Measurements from ENCODE around the gene TLK2. TPM values are rescaled to one million over a fixed set of nuclear protein-coding genes. Genes with fewer than 3 reads are reported as not detected.
A peak's percentile ranks its signal among the peaks of the same experiment; 100 is the strongest.

TLK2 gene
- total and polyA plus RNA-seq, 9 donors, result 23.4 to 50.2 (median 35.7) TPM

DNA sequence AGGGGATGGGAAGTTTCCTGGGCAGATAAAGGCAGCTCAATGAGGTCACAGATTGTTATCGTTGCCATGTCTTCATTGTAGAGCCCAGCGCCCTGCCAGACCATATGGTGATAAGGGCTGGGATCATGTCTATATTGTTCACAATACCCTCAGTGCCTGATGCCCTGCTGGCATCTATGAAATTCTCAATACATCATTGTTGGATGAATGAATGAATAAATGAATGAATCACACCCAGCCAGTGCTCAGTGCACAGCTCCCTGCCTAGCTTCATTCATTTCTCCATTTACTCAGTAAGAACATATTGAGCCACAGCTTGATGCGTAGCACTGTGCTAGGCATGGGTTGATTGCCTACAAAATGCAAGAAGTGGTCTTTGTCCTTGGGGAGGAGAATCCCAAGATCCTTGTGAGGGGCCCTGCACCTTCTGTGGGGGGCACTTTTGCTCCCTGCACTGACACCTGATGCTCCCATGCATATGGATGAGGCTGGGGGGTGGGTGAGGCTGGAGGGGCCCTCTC is 178.6 kb downstream of the TLK2 start:
- Histone ChIP-seq H3K36me3 (no peaks in the 10 kb centered on the region), H3K9me3 (no peaks in the 10 kb centered on the region), H3K4me1 (ENCODE audit: insufficient read depth) (peaks cover 27% of the 10 kb centered on the region), H3K27ac (no peak overlapping the region), H3K4me3 (no peak overlapping the region), H3K27me3 (no peaks in the 10 kb centered on the region)
- 89 to 100% (median 91%) methylated on average over 3 of the region's 3 CpGs for WGBS, 3 donors
- intact Hi-C loops (cut with DNase I), result no loop called here
- TF ChIP-seq, protein P1, sequence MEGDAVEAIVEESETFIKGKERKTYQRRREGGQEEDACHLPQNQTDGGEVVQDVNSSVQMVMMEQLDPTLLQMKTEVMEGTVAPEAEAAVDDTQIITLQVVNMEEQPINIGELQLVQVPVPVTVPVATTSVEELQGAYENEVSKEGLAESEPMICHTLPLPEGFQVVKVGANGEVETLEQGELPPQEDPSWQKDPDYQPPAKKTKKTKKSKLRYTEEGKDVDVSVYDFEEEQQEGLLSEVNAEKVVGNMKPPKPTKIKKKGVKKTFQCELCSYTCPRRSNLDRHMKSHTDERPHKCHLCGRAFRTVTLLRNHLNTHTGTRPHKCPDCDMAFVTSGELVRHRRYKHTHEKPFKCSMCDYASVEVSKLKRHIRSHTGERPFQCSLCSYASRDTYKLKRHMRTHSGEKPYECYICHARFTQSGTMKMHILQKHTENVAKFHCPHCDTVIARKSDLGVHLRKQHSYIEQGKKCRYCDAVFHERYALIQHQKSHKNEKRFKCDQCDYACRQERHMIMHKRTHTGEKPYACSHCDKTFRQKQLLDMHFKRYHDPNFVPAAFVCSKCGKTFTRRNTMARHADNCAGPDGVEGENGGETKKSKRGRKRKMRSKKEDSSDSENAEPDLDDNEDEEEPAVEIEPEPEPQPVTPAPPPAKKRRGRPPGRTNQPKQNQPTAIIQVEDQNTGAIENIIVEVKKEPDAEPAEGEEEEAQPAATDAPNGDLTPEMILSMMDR (IDR thresholded peaks at IDR 0.05), result no peak
- no peak for TF ChIP-seq EP300 (IDR thresholded peaks at IDR 0.05)
- no peak for TF ChIP-seq POLR2A (IDR thresholded peaks at IDR 0.05)
- DNase-seq, result peak in 1 of 5 donors; percentile 1

DNA sequence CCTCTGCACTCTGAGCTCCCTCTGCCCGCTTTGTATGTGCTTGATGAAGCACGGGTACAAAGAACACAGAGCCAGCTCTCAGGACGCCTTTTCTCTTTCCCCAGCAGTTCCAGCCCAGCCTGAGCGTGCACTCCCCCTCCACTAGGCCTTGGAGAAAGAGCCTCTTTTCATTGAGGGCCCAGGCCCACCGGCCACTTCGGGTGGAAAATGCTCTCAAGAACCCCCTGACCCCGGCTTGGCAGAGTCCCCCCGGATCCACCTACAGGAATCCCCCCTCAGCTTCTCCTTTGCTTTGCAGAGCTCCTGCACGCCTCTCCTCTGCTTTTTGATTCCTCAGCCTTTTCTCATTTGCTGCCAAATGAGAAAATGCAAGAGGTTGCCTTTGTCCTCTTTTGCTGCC is 179.1 kb downstream of the TLK2 start:
- no peak overlapping the region for H3K27ac ChIP-seq
- TF ChIP-seq, protein P1 (IDR thresholded peaks at IDR 0.05), result no peak
- TF ChIP-seq EP300 (IDR thresholded peaks at IDR 0.05) (no peak), POLR2A (IDR thresholded peaks at IDR 0.05) (no peak)
- no peaks in the 10 kb centered on the region for H3K36me3 ChIP-seq
- H3K27me3 ChIP-seq, result no peaks in the 10 kb centered on the region
- H3K4me3 ChIP-seq, result no peak overlapping the region
- H3K9me3 ChIP-seq, result no peaks in the 10 kb centered on the region
- DNase-seq, result peak in 2 of 5 donors; percentile 31 to 50
- peaks cover 24% of the 10 kb centered on the region for H3K4me1 ChIP-seq (ENCODE audit: insufficient read depth)
- WGBS, 3 donors, result 32 to 39% (median 35%) methylated on average over 9 of the region's 9 CpGs
- intact Hi-C loops (cut with DNase I), result no loop called here

DNA sequence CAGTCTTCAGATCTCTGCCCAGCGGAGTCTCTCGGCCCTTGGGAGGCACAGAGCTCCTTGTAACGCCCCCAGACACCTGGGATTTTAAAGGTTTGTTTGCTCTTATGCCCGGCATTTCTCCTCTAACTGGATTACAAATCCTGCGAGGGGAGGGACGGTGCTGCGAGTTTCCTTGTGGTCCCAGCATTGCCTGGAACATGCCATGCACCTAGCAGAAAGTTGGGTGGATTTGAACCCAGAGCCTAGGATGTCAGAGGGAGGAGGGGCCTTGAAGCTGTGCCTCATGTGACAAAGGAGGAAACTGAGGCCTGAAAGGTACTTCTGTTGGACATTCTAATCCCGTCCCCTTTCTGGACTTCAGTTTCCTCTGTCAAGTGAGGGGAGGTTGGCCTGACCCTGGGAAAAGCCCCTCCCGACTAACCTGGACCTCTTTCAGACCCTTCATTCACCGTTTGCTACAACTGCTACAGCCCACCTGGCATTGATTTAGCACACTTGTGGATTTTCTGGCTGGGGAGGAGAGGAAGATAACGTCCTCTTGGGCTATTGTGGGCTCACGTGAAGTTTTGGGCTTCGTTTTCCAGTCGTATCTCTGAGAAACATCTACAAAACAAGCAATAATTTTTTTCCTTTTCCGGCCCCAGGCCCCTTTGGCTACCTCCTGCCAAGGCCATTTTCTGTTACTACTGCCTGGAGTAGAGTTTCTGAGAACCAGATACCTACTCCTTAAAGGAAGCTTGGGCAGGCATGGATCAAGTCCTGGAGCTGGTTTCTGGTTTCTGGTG is 179.7 kb downstream of the TLK2 start:
- WGBS, 3 donors, result 34 to 43% (median 37%) methylated on average over 15 of the region's 15 CpGs
- Histone ChIP-seq H3K9me3 (no peaks in the 10 kb centered on the region), H3K4me3 (no peak overlapping the region), H3K27ac (no peak overlapping the region), H3K4me1 (ENCODE audit: insufficient read depth) (peaks cover 24% of the 10 kb centered on the region), H3K36me3 (no peaks in the 10 kb centered on the region), H3K27me3 (no peaks in the 10 kb centered on the region)
- DNase-seq, result peak in 1 of 5 donors; percentile 28
- TF ChIP-seq EP300 (IDR thresholded peaks at IDR 0.05), result no peak
- TF ChIP-seq POLR2A (IDR thresholded peaks at IDR 0.05), result no peak
- TF ChIP-seq, protein P1 (IDR thresholded peaks at IDR 0.05), result no peak
- intact Hi-C loops (cut with DNase I), result no loop called here

DNA sequence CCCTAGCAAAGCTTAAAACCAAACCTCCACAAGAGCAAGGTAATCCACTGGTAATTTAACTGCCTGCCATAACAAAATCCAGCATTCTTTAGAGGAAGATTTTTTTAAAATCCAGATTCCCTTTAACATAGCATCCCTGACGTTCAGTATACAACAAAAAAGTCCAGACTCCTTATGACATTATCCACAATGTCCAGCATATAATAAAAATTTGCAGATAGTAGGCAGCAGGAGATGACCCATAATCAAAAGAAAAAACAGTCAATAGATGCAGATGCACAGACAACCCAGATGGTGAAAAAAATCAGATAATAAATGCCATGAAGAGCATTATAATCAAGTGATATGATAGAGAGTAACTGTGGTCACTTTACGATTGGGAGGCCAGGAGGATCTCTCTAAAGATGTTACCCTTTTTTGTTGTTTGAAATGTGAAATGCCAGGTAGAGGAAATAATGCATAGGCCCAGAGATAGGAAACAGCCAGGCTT is 182.0 kb downstream of the TLK2 start:
- TF ChIP-seq POLR2A (IDR thresholded peaks at IDR 0.05), result no peak
- Histone ChIP-seq H3K36me3 (no peaks in the 10 kb centered on the region), H3K4me3 (no peak overlapping the region), H3K27me3 (no peaks in the 10 kb centered on the region), H3K9me3 (no peaks in the 10 kb centered on the region), H3K27ac (no peak overlapping the region), H3K4me1 (ENCODE audit: insufficient read depth) (peaks cover 10% of the 10 kb centered on the region)
- intact Hi-C loops (cut with DNase I), result no loop called here
- WGBS, 3 donors, result 95 to 99% (median 95%) methylated on average over 2 of the region's 2 CpGs
- DNase-seq, result no peak

DNA sequence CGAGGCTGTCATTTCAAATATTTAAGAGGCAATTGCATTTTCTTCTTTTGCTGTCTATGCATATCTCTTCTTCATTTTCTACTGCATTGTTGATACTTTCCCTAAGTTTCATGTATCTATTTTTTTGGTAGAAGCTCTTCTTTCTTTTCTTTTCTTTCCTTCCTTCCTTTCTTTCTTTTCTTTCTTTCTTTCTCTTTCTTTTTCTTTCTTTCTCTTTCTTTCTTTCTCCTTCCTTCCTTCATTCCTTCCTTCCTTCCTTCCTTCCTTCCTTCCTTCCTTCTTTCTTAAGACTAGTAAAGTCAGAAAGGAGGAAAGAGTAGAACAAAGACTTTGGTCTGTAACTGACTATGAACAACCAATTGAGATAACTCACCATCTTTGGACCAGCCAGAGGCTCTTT is 182.7 kb downstream of the TLK2 start:
- Histone ChIP-seq H3K36me3 (no peaks in the 10 kb centered on the region), H3K4me1 (ENCODE audit: insufficient read depth) (peaks cover 10% of the 10 kb centered on the region), H3K27ac (no peak overlapping the region), H3K4me3 (no peak overlapping the region), H3K9me3 (no peaks in the 10 kb centered on the region), H3K27me3 (no peaks in the 10 kb centered on the region)
- no peak for TF ChIP-seq EP300 (IDR thresholded peaks at IDR 0.05)
- TF ChIP-seq, protein P1 (IDR thresholded peaks at IDR 0.05), result no peak
- TF ChIP-seq POLR2A (IDR thresholded peaks at IDR 0.05), result no peak
- DNase-seq, result no peak
- intact Hi-C loops (cut with DNase I), result no loop called here
- WGBS, 3 donors, result 95 to 98% (median 96%) methylated on average over 1 of the region's 1 CpG
